Heart left ventricle (tissue), 16 donors: ENCODE results near the gene VPS37B. TPM values are rescaled to one million over a fixed set of nuclear protein-coding genes. Genes with fewer than 3 reads are reported as not detected.

Experiments
- ATAC-seq, 4 donors: fragments of 200-7000 bp; cut with Tn5 transposase; one replicate each; pipeline ENCODE4 v1.9.1; 2020 to 2022; ENCODE audit warnings: moderate library complexity in 4 of 4, mild to moderate bottlenecking in 3 of 4, moderate number of reproducible peaks in 1 of 4
- DNase-seq, 5 donors: peaks; one replicate each; pipeline ENCODE4 v3.0.0-alpha.2; 2020
- H3K27ac ChIP-seq, 12 donors: fragments of 200-600 bp; sonication (generic) in 4 of 12; one replicate each; pipeline versions ENCODE4 v1.5.0 to v1.8.0; 2016 to 2022; ENCODE audit warnings: mild to moderate bottlenecking in 2 of 12
- H3K27me3 ChIP-seq, 9 donors: fragments of 200-600 bp; sonication (generic) in 2 of 9; one replicate each; pipeline versions ENCODE4 v1.5.1 to v1.8.0; 2016 to 2022; ENCODE audit warnings: mild to moderate bottlenecking in 3 of 9
- H3K36me3 ChIP-seq, 9 donors: fragments of 200-600 bp; sonication (generic) in 2 of 9; one replicate each; pipeline versions ENCODE4 v1.5.0 to v1.8.0; 2018 to 2022; ENCODE audit warnings: mild to moderate bottlenecking in 2 of 9
- H3K4me1 ChIP-seq, 12 donors: fragments of 200-600 bp; sonication (generic) in 4 of 12; one replicate each; pipeline versions ENCODE4 v1.5.0 to v1.8.0; 2016 to 2022; ENCODE audit warnings: mild to moderate bottlenecking in 3 of 12
- H3K4me3 ChIP-seq, 12 donors: fragments of 200-600 bp; sonication (generic) in 4 of 12; one replicate each; pipeline versions ENCODE4 v1.5.0 to v1.8.0; 2017 to 2022; ENCODE audit warnings: mild to moderate bottlenecking in 9 of 12, moderate library complexity in 4 of 12
- H3K9me3 ChIP-seq, 12 donors: fragments of 200-600 bp; sonication (generic) in 4 of 12; one replicate each; pipeline versions ENCODE4 v1.5.0 to v1.8.0; 2016 to 2022; ENCODE audit warnings: mild to moderate bottlenecking in 1 of 12
- POLR2A ChIP-seq, 2 donors: fragments of 450-650 bp; IDR thresholded peaks; one replicate each; pipeline ENCODE4 v1.6.1; 2017; ENCODE audit warnings: antibody characterized with exemption in 2 of 2, mild to moderate bottlenecking in 2 of 2, moderate library complexity in 2 of 2
- WGBS, 4 donors: extraction: QIAGEN DNeasy Blood & Tissue Kit in 2 of 4; methylation state at CpG; one replicate each; pipeline versions ENCODE4 v1.1.5 to v1.1.7; 2013 to 2018; 5-methylcytosine and 5-hydroxymethylcytosine counted together
- intact Hi-C, 10 donors: fragments of 100-400 bp; cut with DNase I; formaldehyde crosslinking; loops; one replicate each; pipeline versions ENCODE4 v1.11.1 to v1.14.2; 2022
- polyA plus RNA-seq, 2 donors: library from polyadenylated mRNA; stranded (reverse); fragments of 200-250 nt; gene quantifications; one replicate each; pipeline ENCODE4 v1.2.3, GENCODE V29; 2013
- total RNA-seq, 9 donors: library from RNA; depleted of rRNA in 2 of 9; stranded (reverse); fragments of >200 nt in 2 of 9; fragmentation: NEBNext Ultra II Directional in 3 of 9; extraction: Animal tissue kit (Norgen Biotek cat#: 25700) in 3 of 9; gene quantifications; one replicate each; pipeline versions ENCODE4 v1.1.0 to v1.2.4, GENCODE V29; 2016 to 2023
- TF ChIP-seq, protein P1 (sequence below), 12 donors: fragments of 200-600 bp; sonication (generic) in 4 of 12; IDR thresholded peaks; one replicate each; pipeline versions ENCODE4 v1.5.0 to v1.8.0; 2018 to 2022; ENCODE audit warnings: antibody characterized with exemption in 12 of 12, mild to moderate bottlenecking in 5 of 12
- donor health status: ischemic (EF 13 %, LVEDD 7.1; RV severe dilation, severe dysfunction).
- donor health status: healthy with polysubstance abuse.
- donor health status: DM: no; HTN: yes; CAD: no.
- donor health status: DM: no; HTN: no; CAD: no.
- donor health status: ischemic (EF 25% LVEDD 6.9; RV normal size, moderate dysfunction).
- donor health status: ischemic (EF 25% LVEDD 5.7; RV mildly dilated, moderate dysfunction).
- donor health status: healthy.
- donor health status: DM: yes; HTN: yes; CAD: no.
- donor health status: ischemic (EF 35%, LVEDD 5.7; RV mildly dilated, moderate dysfunction).
- donor health status: nonischemic (EF 11% LVEDD 7.7; RV severe dilation, severe dysfunction).
- donor health status: DM: yes; HTN: yes; CAD: no.
- donor health status: PGD.
- donor health status: ischemic (EF 29% LVEDD 5.4; RV normal size, mild dysfunction).
- donor health status: nonischemic (EF 23%, LVEDD 6.1; RV moderate dilation, normal function).

VPS37B gene
- total and polyA plus RNA-seq, 11 donors = 14.5 to 51.2 (median 21.7) TPM

DNA sequence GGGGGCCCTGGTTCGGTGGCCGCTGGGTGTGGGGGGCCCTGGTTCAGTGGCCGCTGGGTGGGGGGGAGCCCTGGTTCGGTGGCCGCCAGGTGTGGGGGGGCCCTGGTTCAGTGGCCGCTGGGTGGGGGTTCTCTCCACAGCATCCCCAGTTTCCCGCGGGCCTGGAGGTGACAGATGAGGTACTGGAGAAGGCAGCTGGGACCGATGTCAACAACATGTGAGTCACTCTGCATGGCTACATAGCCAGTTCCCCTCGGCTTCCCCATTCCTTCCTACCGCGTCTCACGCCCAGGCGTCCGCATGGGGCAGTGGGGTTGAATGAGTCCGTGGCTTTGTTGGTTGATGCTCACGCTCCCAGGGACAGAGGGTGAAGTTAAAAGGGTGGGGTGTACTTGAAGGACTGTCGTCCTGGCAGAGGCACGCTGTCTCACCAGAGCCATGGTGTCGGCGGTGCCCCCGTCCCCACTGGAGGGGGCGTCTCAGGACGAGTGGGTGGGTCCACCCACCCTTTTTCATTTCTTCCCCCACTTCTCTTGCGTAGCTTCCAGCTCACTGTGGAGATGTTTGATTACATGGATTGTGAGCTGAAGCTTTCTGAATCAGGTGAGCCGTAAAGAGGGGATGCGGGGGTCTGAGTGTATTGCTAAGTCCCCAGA lies 45.1 kb downstream of the VPS37B start:
- peaks cover 0 to 18% (median 0%) of the 10 kb centered on the region in 9 donors for H3K36me3 ChIP-seq
- WGBS, 4 donors = 89 to 91% (median 90%) methylated on average over 15 to 27 of the region's 27 CpGs
- DNase-seq (peak in 1 of 5 donors; percentile 11), ATAC-seq (no peak)
- no peak for TF ChIP-seq POLR2A (IDR thresholded peaks at IDR 0.05)
- TF ChIP-seq, protein P1, sequence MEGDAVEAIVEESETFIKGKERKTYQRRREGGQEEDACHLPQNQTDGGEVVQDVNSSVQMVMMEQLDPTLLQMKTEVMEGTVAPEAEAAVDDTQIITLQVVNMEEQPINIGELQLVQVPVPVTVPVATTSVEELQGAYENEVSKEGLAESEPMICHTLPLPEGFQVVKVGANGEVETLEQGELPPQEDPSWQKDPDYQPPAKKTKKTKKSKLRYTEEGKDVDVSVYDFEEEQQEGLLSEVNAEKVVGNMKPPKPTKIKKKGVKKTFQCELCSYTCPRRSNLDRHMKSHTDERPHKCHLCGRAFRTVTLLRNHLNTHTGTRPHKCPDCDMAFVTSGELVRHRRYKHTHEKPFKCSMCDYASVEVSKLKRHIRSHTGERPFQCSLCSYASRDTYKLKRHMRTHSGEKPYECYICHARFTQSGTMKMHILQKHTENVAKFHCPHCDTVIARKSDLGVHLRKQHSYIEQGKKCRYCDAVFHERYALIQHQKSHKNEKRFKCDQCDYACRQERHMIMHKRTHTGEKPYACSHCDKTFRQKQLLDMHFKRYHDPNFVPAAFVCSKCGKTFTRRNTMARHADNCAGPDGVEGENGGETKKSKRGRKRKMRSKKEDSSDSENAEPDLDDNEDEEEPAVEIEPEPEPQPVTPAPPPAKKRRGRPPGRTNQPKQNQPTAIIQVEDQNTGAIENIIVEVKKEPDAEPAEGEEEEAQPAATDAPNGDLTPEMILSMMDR (IDR thresholded peaks at IDR 0.05) = no peak
- no peaks in the 10 kb centered on the region for H3K27me3 ChIP-seq
- intact Hi-C loops = no loop called here
- no peak overlapping the region for H3K4me3 ChIP-seq
- no peaks in the 10 kb centered on the region for H3K9me3 ChIP-seq
- peaks cover 0 to 45% (median 16%) of the 10 kb centered on the region in 12 donors for H3K4me1 ChIP-seq
- peak overlapping the region in 1 of 12 donors; percentile 9 for H3K27ac ChIP-seq

DNA sequence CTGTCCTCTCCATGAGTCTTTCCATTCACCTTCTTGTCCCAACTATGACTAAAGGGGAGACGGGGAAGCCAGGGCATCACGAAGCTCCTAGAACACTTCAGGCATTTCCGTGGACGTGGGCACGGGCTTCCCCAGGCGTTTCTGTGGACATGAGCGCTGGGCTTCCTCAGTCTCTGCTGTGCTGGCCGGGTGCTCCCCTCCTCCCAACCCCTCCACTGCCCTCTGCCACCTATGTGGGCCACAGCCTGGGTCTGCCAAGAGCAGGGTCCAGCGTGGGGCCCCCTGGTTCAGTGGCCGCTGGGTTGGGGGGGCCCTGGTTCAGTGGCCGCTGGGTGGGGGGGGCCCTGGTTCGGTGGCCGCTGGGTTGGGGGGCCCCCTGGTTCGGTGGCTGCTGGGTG lies 45.9 kb downstream of the VPS37B start:
- H3K27me3 ChIP-seq = no peaks in the 10 kb centered on the region
- DNase-seq (peak in 1 of 5 donors; percentile 24), ATAC-seq (no peak)
- H3K27ac ChIP-seq = peak overlapping the region in 3 of 12 donors; percentile 28 to 45 (median 38)
- intact Hi-C loops = no loop called here
- H3K4me1 ChIP-seq = peaks cover 0 to 45% (median 16%) of the 10 kb centered on the region in 12 donors
- TF ChIP-seq POLR2A (IDR thresholded peaks at IDR 0.05) = no peak
- TF ChIP-seq, protein P1 (IDR thresholded peaks at IDR 0.05) = no peak
- no peak overlapping the region for H3K4me3 ChIP-seq
- peaks cover 0 to 14% (median 0%) of the 10 kb centered on the region in 9 donors for H3K36me3 ChIP-seq
- WGBS, 4 donors = 91 to 95% (median 93%) methylated on average over 9 to 14 of the region's 14 CpGs; no CpG with 5 or more reads in 1 of the 4 donors
- no peaks in the 10 kb centered on the region for H3K9me3 ChIP-seq

DNA sequence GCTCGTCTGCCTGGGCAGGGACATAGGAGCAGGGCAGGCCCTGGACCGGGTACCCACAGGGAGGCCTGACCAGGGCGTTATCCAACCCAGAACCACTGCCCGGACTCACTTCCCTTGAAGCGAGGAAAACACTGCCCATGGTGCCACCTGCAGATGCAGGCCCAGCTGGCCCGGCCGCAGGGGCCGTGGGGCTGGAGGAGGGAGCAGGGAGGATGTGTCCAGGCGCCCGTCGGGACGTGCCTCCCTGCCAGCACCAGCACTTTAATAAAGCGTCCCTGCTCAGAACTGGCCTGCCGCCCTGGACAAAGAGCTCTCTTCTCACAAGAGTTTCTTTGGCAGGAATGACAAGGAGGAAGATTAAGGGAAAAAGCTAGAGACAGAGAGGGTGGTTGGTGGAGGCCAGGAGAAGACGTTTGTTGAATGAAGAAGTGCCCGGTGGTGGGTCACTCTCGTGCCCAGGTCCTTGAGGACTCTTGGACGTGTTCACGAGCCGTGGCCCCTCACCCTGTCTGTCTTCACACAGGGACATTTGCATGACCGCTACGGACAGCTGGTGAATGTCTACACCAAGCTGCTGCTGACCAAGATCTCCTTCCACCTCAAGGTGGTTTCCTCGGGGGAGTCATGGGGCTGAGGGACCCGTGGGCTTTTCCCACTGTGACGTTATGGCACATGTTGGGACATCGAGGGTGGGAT lies 46.4 kb downstream of the VPS37B start:
- 55 to 75% (median 66%) methylated on average over 22 to 26 of the region's 26 CpGs for WGBS, 4 donors
- Histone ChIP-seq H3K36me3 (peaks cover 0 to 9% (median 0%) of the 10 kb centered on the region in 9 donors), H3K4me3 (no peak overlapping the region), H3K27me3 (no peaks in the 10 kb centered on the region), H3K9me3 (no peaks in the 10 kb centered on the region), H3K27ac (peak overlapping the region in 6 of 12 donors; percentile 2 to 45 (median 32)), H3K4me1 (peaks cover 0 to 45% (median 16%) of the 10 kb centered on the region in 12 donors)
- TF ChIP-seq POLR2A (IDR thresholded peaks at IDR 0.05) = no peak
- TF ChIP-seq, protein P1 (IDR thresholded peaks at IDR 0.05) = no peak
- intact Hi-C loops = loop anchor here in 1 of 10 donors (10.0 kb wide), 1 partner anchor 55 kb away; no protein-coding TSS in a partner anchor
- ATAC-seq = peak; percentile 74 to 82 (median 78)
- peak in 3 of 5 donors; percentile 72 to 76 (median 76) for DNase-seq
